Measurements from ENCODE around the gene ATRNL1. TPM values are rescaled to one million over a fixed set of nuclear protein-coding genes. Genes with fewer than 3 reads are reported as not detected.

ATRNL1 gene
- total RNA-seq, 2 experiments from 2014 or later = not detected

DNA sequence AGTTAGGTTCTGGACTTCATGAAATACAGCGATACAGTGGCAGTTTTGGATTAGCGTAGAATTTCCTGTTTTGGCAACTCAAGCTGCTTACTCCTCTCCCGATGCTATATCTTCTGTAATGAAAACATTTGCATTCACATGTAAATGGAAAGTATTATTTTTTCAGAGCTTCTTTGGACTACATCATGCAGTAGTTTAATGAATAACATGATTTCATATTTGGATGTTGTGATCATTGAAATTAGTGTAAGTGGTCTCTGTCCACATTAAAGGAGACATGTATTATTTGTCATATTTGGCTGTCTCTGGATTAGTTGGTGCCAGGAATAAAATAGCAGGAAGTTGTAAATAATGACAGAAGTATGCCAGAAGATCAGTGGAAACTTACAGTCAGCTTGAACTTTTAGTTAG lies 848.2 kb downstream of the ATRNL1 start:
- Histone ChIP-seq H2AFZ (ENCODE audit: low read length) (no peak overlapping the region), H3K79me2 (ENCODE audit: insufficient read depth, low read depth, low read length) (no peaks in the 10 kb centered on the region), H4K20me1 (ENCODE audit: insufficient read depth, low read length) (no peaks in the 10 kb centered on the region), H3K4me1 (ENCODE audit: insufficient read depth, low read length, poor library complexity, severe bottlenecking) (no peaks in the 10 kb centered on the region), H3K36me3 (ENCODE audit: insufficient read depth, low read length) (no peaks in the 10 kb centered on the region), H3K9me3 (ENCODE audit: low read length) (no peaks in the 10 kb centered on the region), H3K4me3 (ENCODE audit: low read depth, low read length, poor library complexity, severe bottlenecking) (no peak overlapping the region), H3K27ac (ENCODE audit: low read depth, low read length, poor library complexity, severe bottlenecking) (no peak overlapping the region), H3K4me2 (ENCODE audit: low read length) (no peak overlapping the region), H3K9me2 (ENCODE audit: insufficient read depth, low read length) (no peaks in the 10 kb centered on the region)
- ChIA-PET CTCF (ENCODE audit: unreplicated experiment) (no interaction called here), POLR2A (interaction anchor here (0.5 to 1.1 kb wide), 3 partner anchors 12 to 211 kb away, joined by 3 to 5 read pairs (median 3); no protein-coding TSS in a partner anchor)
- no TSS peak for BruUV-seq (replicated peaks)
- TF ChIP-seq, protein P1, sequence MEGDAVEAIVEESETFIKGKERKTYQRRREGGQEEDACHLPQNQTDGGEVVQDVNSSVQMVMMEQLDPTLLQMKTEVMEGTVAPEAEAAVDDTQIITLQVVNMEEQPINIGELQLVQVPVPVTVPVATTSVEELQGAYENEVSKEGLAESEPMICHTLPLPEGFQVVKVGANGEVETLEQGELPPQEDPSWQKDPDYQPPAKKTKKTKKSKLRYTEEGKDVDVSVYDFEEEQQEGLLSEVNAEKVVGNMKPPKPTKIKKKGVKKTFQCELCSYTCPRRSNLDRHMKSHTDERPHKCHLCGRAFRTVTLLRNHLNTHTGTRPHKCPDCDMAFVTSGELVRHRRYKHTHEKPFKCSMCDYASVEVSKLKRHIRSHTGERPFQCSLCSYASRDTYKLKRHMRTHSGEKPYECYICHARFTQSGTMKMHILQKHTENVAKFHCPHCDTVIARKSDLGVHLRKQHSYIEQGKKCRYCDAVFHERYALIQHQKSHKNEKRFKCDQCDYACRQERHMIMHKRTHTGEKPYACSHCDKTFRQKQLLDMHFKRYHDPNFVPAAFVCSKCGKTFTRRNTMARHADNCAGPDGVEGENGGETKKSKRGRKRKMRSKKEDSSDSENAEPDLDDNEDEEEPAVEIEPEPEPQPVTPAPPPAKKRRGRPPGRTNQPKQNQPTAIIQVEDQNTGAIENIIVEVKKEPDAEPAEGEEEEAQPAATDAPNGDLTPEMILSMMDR (conservative IDR thresholded peaks at IDR 0.05; ENCODE audit: low read length) = no peak
- no peak for TF ChIP-seq EZH2phosphoT487 (IDR thresholded peaks at IDR 0.05; ENCODE audit: borderline replicate concordance, low read depth, low read length)
- intact Hi-C loops (cut with micrococcal nuclease; ENCODE audit: unreplicated experiment) = no loop called here
- no peak for DNase-seq (ENCODE audit: low spot score)

DNA sequence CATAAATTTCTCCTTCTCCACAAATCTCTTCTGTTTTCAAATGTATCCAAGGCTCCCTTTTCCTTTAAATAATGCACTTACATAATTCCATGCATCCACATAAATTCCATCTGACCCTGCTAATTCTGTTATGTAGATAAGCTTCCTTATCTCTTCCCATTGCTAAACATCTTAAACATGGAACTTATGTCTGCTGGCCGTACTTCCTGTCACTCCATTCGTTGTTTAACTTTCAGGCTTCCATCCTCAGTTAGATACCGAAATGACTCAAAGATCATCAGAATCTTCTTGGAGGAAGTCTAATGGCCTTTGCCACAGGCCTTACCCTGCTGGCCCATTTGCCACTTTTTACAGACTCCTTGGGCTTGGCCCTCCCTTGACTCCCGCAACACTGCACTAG lies 848.9 kb downstream of the ATRNL1 start:
- TF ChIP-seq, protein P1 (conservative IDR thresholded peaks at IDR 0.05; ENCODE audit: low read length) = no peak
- TF ChIP-seq EZH2phosphoT487 (IDR thresholded peaks at IDR 0.05; ENCODE audit: borderline replicate concordance, low read depth, low read length) = no peak
- ChIA-PET POLR2A (interaction anchor here (1.1 kb wide), 1 partner anchor 11 kb away, joined by 3 read pairs; no protein-coding TSS in a partner anchor), CTCF (ENCODE audit: unreplicated experiment) (no interaction called here)
- Histone ChIP-seq H3K79me2 (ENCODE audit: insufficient read depth, low read depth, low read length) (no peaks in the 10 kb centered on the region), H3K36me3 (ENCODE audit: insufficient read depth, low read length) (no peaks in the 10 kb centered on the region), H3K9me2 (ENCODE audit: insufficient read depth, low read length) (no peaks in the 10 kb centered on the region), H3K4me3 (ENCODE audit: low read depth, low read length, poor library complexity, severe bottlenecking) (no peak overlapping the region), H2AFZ (ENCODE audit: low read length) (no peak overlapping the region), H3K9me3 (ENCODE audit: low read length) (no peaks in the 10 kb centered on the region), H4K20me1 (ENCODE audit: insufficient read depth, low read length) (no peaks in the 10 kb centered on the region), H3K27ac (ENCODE audit: low read depth, low read length, poor library complexity, severe bottlenecking) (no peak overlapping the region), H3K4me1 (ENCODE audit: insufficient read depth, low read length, poor library complexity, severe bottlenecking) (no peaks in the 10 kb centered on the region), H3K4me2 (ENCODE audit: low read length) (no peak overlapping the region)
- BruUV-seq (replicated peaks) = no TSS peak
- DNase-seq (ENCODE audit: low spot score) = no peak
- intact Hi-C loops (cut with micrococcal nuclease; ENCODE audit: unreplicated experiment) = no loop called here

DNA sequence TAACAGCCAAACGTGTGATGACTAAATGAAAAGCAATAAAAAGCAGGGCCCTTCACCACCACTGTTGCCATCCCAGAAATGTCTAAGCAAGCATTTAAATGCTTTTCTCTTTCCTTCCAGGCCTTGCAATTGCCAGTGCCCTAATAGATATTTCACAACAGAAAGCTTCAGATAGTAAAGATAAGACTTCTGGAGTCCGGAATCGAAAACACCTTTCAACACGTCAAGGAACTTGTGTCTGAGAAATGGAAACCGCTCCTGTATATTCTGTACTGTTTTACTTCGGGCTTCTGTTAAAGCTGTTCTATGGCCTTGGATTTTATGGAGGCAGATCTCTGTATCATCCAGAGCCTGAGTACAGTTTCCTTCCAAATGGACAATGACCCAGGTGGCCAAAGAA lies 851.4 kb downstream of the ATRNL1 start:
- no peak overlapping the region for H3K4me3 ChIP-seq (ENCODE audit: low read depth, low read length, poor library complexity, severe bottlenecking)
- POLR2A ChIA-PET = no interaction called here
- TF ChIP-seq, protein P1 (conservative IDR thresholded peaks at IDR 0.05; ENCODE audit: low read length) = no peak
- TF ChIP-seq EZH2phosphoT487 (IDR thresholded peaks at IDR 0.05; ENCODE audit: borderline replicate concordance, low read depth, low read length) = no peak
- H2AFZ ChIP-seq (ENCODE audit: low read length) = no peak overlapping the region
- H3K4me2 ChIP-seq (ENCODE audit: low read length) = no peak overlapping the region
- no peaks in the 10 kb centered on the region for H3K79me2 ChIP-seq (ENCODE audit: insufficient read depth, low read depth, low read length)
- H4K20me1 ChIP-seq (ENCODE audit: insufficient read depth, low read length) = no peaks in the 10 kb centered on the region
- no peaks in the 10 kb centered on the region for H3K9me2 ChIP-seq (ENCODE audit: insufficient read depth, low read length)
- BruUV-seq (replicated peaks) = no TSS peak
- CTCF ChIA-PET (ENCODE audit: unreplicated experiment) = no interaction called here
- intact Hi-C loops (cut with micrococcal nuclease; ENCODE audit: unreplicated experiment) = no loop called here
- no peaks in the 10 kb centered on the region for H3K4me1 ChIP-seq (ENCODE audit: insufficient read depth, low read length, poor library complexity, severe bottlenecking)
- no peaks in the 10 kb centered on the region for H3K9me3 ChIP-seq (ENCODE audit: low read length)
- H3K36me3 ChIP-seq (ENCODE audit: insufficient read depth, low read length) = no peaks in the 10 kb centered on the region
- no peak for DNase-seq (ENCODE audit: low spot score)
- H3K27ac ChIP-seq (ENCODE audit: low read depth, low read length, poor library complexity, severe bottlenecking) = no peak overlapping the region
